Left lung (tissue), 10 donors: ENCODE data around the gene SND1. TPM values are rescaled to one million over a fixed set of nuclear protein-coding genes. Genes with fewer than 3 reads are reported as not detected.

Source experiments
- ATAC-seq: fragments of 200-7000 bp; cut with Tn5 transposase; one replicate; pipeline ENCODE4 v1.9.1; 2020; ENCODE audit warnings: moderate library complexity
- DNase-seq, 4 donors: peaks; one replicate each; pipeline ENCODE4 v3.0.0-alpha.2; 2013 to 2020
- H3K27ac ChIP-seq, 2 donors: fragments of 200-600 bp; sonication (generic) in 1 of 2; one replicate each; pipeline versions ENCODE4 v1.5.0 to v1.8.0; 2020 to 2021
- H3K27me3 ChIP-seq, 2 donors: fragments of 200-600 bp; sonication (generic) in 1 of 2; one replicate each; pipeline versions ENCODE4 v1.5.0 to v1.8.0; 2020 to 2021
- H3K36me3 ChIP-seq, 2 donors: fragments of 200-600 bp; sonication (generic) in 1 of 2; one replicate each; pipeline versions ENCODE4 v1.5.0 to v1.8.0; 2020 to 2021
- H3K4me1 ChIP-seq, 2 donors: fragments of 200-600 bp; one replicate each; pipeline ENCODE4 v1.8.0; 2021
- H3K4me3 ChIP-seq, 2 donors: fragments of 200-600 bp; sonication (generic) in 1 of 2; one replicate each; pipeline versions ENCODE4 v1.5.0 to v1.8.0; 2020 to 2021; ENCODE audit warnings: mild to moderate bottlenecking in 1 of 2
- H3K9me3 ChIP-seq, 2 donors: fragments of 200-600 bp; sonication (generic) in 1 of 2; one replicate each; pipeline versions ENCODE4 v1.5.0 to v1.8.0; 2020 to 2021
- intact Hi-C, 2 donors: fragments of 100-400 bp; cut with DNase I; formaldehyde crosslinking; loops; one replicate each; pipeline versions ENCODE4 v1.11.2 to v1.14.2; 2022
- polyA plus RNA-seq, 6 donors: library from polyadenylated mRNA; unstranded; fragments of 120-200 nt; gene quantifications; one replicate each; pipeline ENCODE4 v1.2.1, GENCODE V29; 2013; ENCODE audit not compliant: insufficient read length in 6 of 6
- total RNA-seq, 2 donors: library from RNA; stranded (reverse); fragmentation: NEBNext Ultra II Directional; extraction: Animal tissue kit (Norgen Biotek cat#: 25700); gene quantifications; one replicate each; pipeline ENCODE4 v1.2.1, GENCODE V29; 2021
- TF ChIP-seq, protein P1 (sequence below), 2 donors: fragments of 200-600 bp; sonication (generic) in 1 of 2; IDR thresholded peaks; one replicate each; pipeline versions ENCODE4 v1.5.0 to v1.8.0; 2021; ENCODE audit warnings: antibody characterized with exemption in 2 of 2
- donor health status: DM: no; HTN: yes; CAD: no.
- donor health status: DM: no; HTN: no; CAD: no.

Gene SND1
- total and polyA plus RNA-seq, 8 donors = 141 to 229 (median 156) TPM

- no peaks in the 10 kb centered on the region for H3K9me3 ChIP-seq
- H3K27ac ChIP-seq = peak overlapping the region in 1 of 2 donors; percentile 55
- TF ChIP-seq, protein P1, sequence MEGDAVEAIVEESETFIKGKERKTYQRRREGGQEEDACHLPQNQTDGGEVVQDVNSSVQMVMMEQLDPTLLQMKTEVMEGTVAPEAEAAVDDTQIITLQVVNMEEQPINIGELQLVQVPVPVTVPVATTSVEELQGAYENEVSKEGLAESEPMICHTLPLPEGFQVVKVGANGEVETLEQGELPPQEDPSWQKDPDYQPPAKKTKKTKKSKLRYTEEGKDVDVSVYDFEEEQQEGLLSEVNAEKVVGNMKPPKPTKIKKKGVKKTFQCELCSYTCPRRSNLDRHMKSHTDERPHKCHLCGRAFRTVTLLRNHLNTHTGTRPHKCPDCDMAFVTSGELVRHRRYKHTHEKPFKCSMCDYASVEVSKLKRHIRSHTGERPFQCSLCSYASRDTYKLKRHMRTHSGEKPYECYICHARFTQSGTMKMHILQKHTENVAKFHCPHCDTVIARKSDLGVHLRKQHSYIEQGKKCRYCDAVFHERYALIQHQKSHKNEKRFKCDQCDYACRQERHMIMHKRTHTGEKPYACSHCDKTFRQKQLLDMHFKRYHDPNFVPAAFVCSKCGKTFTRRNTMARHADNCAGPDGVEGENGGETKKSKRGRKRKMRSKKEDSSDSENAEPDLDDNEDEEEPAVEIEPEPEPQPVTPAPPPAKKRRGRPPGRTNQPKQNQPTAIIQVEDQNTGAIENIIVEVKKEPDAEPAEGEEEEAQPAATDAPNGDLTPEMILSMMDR (IDR thresholded peaks at IDR 0.05) = no peak
- H3K36me3 ChIP-seq = no peaks in the 10 kb centered on the region
- ATAC-seq (peak; percentile 80), DNase-seq (peak in 1 of 4 donors; percentile 69)
- peaks cover 12 to 62% of the 10 kb centered on the region in 2 donors for H3K4me1 ChIP-seq
- intact Hi-C loops = no loop called here
- no peaks in the 10 kb centered on the region for H3K27me3 ChIP-seq
- H3K4me3 ChIP-seq = no peak overlapping the region
Observed at GRCh38 chr7:127816354-127817190, 164.6 kb downstream of the SND1 start.

- intact Hi-C loops = no loop called here
- H3K36me3 ChIP-seq = no peaks in the 10 kb centered on the region
- ATAC-seq = no peak
- no peak overlapping the region for H3K4me3 ChIP-seq
- H3K9me3 ChIP-seq = no peaks in the 10 kb centered on the region
- TF ChIP-seq, protein P1 (IDR thresholded peaks at IDR 0.05) = no peak
- H3K27ac ChIP-seq = no peak overlapping the region
- no peak for DNase-seq
- H3K27me3 ChIP-seq = no peaks in the 10 kb centered on the region
- H3K4me1 ChIP-seq = peaks cover 12 to 55% of the 10 kb centered on the region in 2 donors
Observed at GRCh38 chr7:127817466-127817865, 165.5 kb downstream of the SND1 start.

- DNase-seq (peak in 1 of 4 donors; percentile 52), ATAC-seq (no peak)
- Histone ChIP-seq H3K36me3 (no peaks in the 10 kb centered on the region), H3K27ac (no peak overlapping the region), H3K4me1 (peaks cover 12 to 61% of the 10 kb centered on the region in 2 donors), H3K27me3 (no peaks in the 10 kb centered on the region), H3K4me3 (no peak overlapping the region), H3K9me3 (no peaks in the 10 kb centered on the region)
- intact Hi-C loops = no loop called here
- TF ChIP-seq, protein P1 (IDR thresholded peaks at IDR 0.05) = no peak
Observed at GRCh38 chr7:127818306-127818705, 166.3 kb downstream of the SND1 start.

- TF ChIP-seq, protein P1 (IDR thresholded peaks at IDR 0.05) = no peak
- Histone ChIP-seq H3K27ac (peak overlapping the region in 1 of 2 donors; percentile 20), H3K27me3 (no peaks in the 10 kb centered on the region), H3K36me3 (no peaks in the 10 kb centered on the region), H3K4me1 (peaks cover 8 to 54% of the 10 kb centered on the region in 2 donors), H3K4me3 (no peak overlapping the region), H3K9me3 (no peaks in the 10 kb centered on the region)
- DNase-seq = no peak
- ATAC-seq = no peak
- intact Hi-C loops = no loop called here
Observed at GRCh38 chr7:127819975-127820731, 168.2 kb downstream of the SND1 start.

DNA sequence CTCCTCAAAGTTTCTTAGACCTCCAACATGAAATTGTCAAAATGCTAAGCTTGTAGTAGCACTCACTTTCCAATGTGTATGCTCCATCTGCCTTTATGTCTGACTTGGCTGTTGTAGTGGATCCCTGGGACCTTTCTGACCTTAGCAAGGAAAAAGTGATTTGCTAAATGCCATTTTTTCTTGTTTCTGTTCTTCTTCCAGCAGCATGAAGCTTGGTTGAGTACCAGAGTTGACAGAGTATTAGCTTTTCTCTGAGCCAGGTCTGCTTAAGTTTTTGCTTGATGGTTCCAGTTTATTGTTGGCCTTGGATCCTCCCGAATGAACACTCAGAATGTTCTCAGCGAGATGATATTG lies 168.7 kb downstream of the SND1 start:
- Histone ChIP-seq H3K36me3 (no peaks in the 10 kb centered on the region), H3K4me1 (peaks cover 5 to 49% of the 10 kb centered on the region in 2 donors), H3K9me3 (no peaks in the 10 kb centered on the region), H3K27ac (peak overlapping the region in 1 of 2 donors; percentile 20), H3K4me3 (no peak overlapping the region), H3K27me3 (no peaks in the 10 kb centered on the region)
- DNase-seq (peak in 1 of 4 donors; percentile 14), ATAC-seq (no peak)
- TF ChIP-seq, protein P1 (IDR thresholded peaks at IDR 0.05) = no peak
- intact Hi-C loops = no loop called here
